PC-3 (cell line): ENCODE data around the gene TOR2A. TPM values are rescaled to one million over a fixed set of nuclear protein-coding genes. Genes with fewer than 3 reads are reported as not detected.

Experiments
- ATAC-seq: fragments of 200-7000 bp; cut with Tn5 transposase; 2 replicates; pipeline ENCODE4 v1.9.1; 2020; ENCODE audit warnings: mild to moderate bottlenecking, moderate library complexity
- BruUV-seq: library from RNA; stranded (reverse); fragments of 400-500 nt; replicated peaks from 2 replicates; lab custom pipeline; 2021; lab: Mats Ljungman, UMichigan
- CTCF ChIA-PET: fragments of 300-600 bp; sonication (Branson Sonifier 250); formaldehyde crosslinking; loops from one replicate; lab custom pipeline; 2022; ENCODE audit warnings: antibody characterized with exemption; lab: Charles Lee
- POLR2A ChIA-PET: fragments of 300-600 bp; sonication (Branson Sonifier 250); formaldehyde crosslinking; loops from one replicate; lab custom pipeline; 2022; ENCODE audit warnings: antibody characterized with exemption; ENCODE audit not compliant: unreplicated experiment; lab: Charles Lee
- DNase-seq: peaks from one replicate; pipeline ENCODE4 v3.0.0-alpha.2; 2015
- H2AFZ ChIP-seq: fragments of 300-600 bp; sonication (generic); 2 replicates; pipeline ENCODE4 v1.6.0; 2016; ENCODE audit warnings: antibody characterized with exemption, low read length
- H3F3A ChIP-seq: fragments of 300-600 bp; sonication (generic); one replicate; pipeline ENCODE4 v1.6.0; 2017; ENCODE audit warnings: antibody characterized with exemption, low read length, control low read depth, mild to moderate bottlenecking; ENCODE audit not compliant: unreplicated experiment
- H3K27ac ChIP-seq: fragments of 300-600 bp; sonication (generic); 2 replicates; pipeline ENCODE4 v1.5.1; 2016; ENCODE audit warnings: mild to moderate bottlenecking, low read length
- H3K27me3 ChIP-seq: fragments of 300-600 bp; sonication (generic); 2 replicates; pipeline ENCODE4 v1.6.1; 2016; ENCODE audit warnings: low read length, mixed read lengths
- H3K36me3 ChIP-seq: fragments of 300-600 bp; sonication (generic); 2 replicates; pipeline ENCODE4 v1.6.1; 2016; ENCODE audit warnings: low read depth, mixed run types, low read length, mixed read lengths
- H3K4me1 ChIP-seq: fragments of 300-600 bp; sonication (generic); 2 replicates; pipeline ENCODE4 v1.5.1; 2016; ENCODE audit warnings: low read length; ENCODE audit not compliant: insufficient read depth
- H3K4me2 ChIP-seq: fragments of 300-600 bp; sonication (generic); 2 replicates; pipeline ENCODE4 v1.6.0; 2016; ENCODE audit warnings: low read length
- H3K4me3 ChIP-seq: fragments of 300-600 bp; sonication (generic); 2 replicates; pipeline ENCODE4 v1.5.1; 2016; ENCODE audit warnings: mild to moderate bottlenecking, low read length, mixed read lengths
- H3K79me2 ChIP-seq: fragments of 300-600 bp; sonication (generic); 2 replicates; pipeline ENCODE4 v1.6.1; 2017; ENCODE audit warnings: low read length, mixed read lengths
- H3K9ac ChIP-seq: fragments of 300-600 bp; sonication (generic); 2 replicates; pipeline ENCODE4 v1.6.0; 2016; ENCODE audit warnings: mild to moderate bottlenecking, low read length
- H3K9me2 ChIP-seq: fragments of 300-600 bp; sonication (generic); replicated peaks from 2 replicates; pipeline ENCODE4 v1.6.1; 2016; ENCODE audit warnings: mixed run types, low read length, mixed read lengths
- H3K9me3 ChIP-seq: fragments of 300-600 bp; sonication (generic); 2 replicates; pipeline ENCODE4 v1.6.1; 2016; ENCODE audit warnings: low read length, mixed read lengths
- H4K20me1 ChIP-seq: fragments of 300-600 bp; sonication (generic); 2 replicates; pipeline ENCODE4 v1.6.1; 2016; ENCODE audit warnings: low read length, mixed read lengths
- EZH2 ChIP-seq: fragments of 300-600 bp; sonication (generic); IDR thresholded peaks from one replicate; pipeline ENCODE4 v1.6.1; 2017; ENCODE audit warnings: antibody characterized with exemption, mild to moderate bottlenecking, low read length; ENCODE audit not compliant: unreplicated experiment
- EZH2phosphoT487 ChIP-seq: fragments of 300-600 bp; sonication (generic); IDR thresholded peaks from 2 replicates; pipeline ENCODE4 v1.6.1; 2018; ENCODE audit warnings: mild to moderate bottlenecking, antibody characterized with exemption, low read length, borderline replicate concordance
- intact Hi-C: fragments of 100-400 bp; cut with micrococcal nuclease; formaldehyde crosslinking; loops from 2 replicates; pipeline ENCODE4 v1.9.0; 2023
- total RNA-seq: library from RNA; depleted of rRNA; stranded (reverse); fragments of >200 nt; gene quantifications from 2 replicates; pipeline ENCODE4 v1.2.3, GENCODE V29; 2014
- TF ChIP-seq, protein P1 (sequence below): fragments of 300-600 bp; sonication (generic); conservative IDR thresholded peaks from 2 replicates; pipeline ENCODE4 v1.5.1; 2017; ENCODE audit warnings: antibody characterized with exemption, low read depth, mild to moderate bottlenecking, low read length

Gene TOR2A
- total RNA-seq, 1 experiment from 2014 or later, result 14.1 TPM

DNA sequence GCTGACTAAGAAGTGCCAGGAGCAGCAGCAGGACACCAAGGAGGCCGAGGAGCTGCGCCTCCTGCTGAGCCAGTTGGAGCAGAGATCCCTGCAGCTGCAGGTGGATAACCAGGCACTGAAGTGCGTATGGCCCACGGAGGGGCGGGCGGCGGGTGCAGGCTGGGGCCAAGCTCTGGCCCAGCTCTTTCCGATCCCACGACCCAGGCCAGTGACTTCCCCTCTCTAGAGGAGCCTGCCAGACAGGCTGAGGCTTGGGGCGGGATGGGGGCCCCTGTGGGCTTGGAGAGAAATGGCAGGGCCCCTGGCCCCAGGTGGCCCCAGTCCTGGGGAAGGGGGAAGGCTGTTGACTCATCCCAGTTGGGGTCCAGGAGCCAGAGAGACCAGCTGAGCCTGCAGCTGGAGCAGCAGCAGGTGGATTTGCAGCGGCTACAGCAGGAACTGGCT lies 23.2 kb downstream of the TOR2A start:
- ChIA-PET POLR2A (no interaction called here), CTCF (no interaction called here)
- no peak overlapping the region for H3K4me3 ChIP-seq
- no TSS peak for BruUV-seq
- H3K27ac ChIP-seq, result no peak overlapping the region
- no peak overlapping the region for H2AFZ ChIP-seq
- peaks cover 16% of the 10 kb centered on the region for H3K79me2 ChIP-seq
- peaks cover 5% of the 10 kb centered on the region; the same call in 1 of the 2 replicates for H3K4me1 ChIP-seq
- ATAC-seq (no peak), DNase-seq (no peak)
- no peaks in the 10 kb centered on the region for H3K27me3 ChIP-seq
- no peak overlapping the region for H3K9ac ChIP-seq
- no peaks in the 10 kb centered on the region for H3K36me3 ChIP-seq
- TF ChIP-seq, protein P1, sequence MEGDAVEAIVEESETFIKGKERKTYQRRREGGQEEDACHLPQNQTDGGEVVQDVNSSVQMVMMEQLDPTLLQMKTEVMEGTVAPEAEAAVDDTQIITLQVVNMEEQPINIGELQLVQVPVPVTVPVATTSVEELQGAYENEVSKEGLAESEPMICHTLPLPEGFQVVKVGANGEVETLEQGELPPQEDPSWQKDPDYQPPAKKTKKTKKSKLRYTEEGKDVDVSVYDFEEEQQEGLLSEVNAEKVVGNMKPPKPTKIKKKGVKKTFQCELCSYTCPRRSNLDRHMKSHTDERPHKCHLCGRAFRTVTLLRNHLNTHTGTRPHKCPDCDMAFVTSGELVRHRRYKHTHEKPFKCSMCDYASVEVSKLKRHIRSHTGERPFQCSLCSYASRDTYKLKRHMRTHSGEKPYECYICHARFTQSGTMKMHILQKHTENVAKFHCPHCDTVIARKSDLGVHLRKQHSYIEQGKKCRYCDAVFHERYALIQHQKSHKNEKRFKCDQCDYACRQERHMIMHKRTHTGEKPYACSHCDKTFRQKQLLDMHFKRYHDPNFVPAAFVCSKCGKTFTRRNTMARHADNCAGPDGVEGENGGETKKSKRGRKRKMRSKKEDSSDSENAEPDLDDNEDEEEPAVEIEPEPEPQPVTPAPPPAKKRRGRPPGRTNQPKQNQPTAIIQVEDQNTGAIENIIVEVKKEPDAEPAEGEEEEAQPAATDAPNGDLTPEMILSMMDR, result no peak
- no peak overlapping the region for H3K4me2 ChIP-seq
- H4K20me1 ChIP-seq, result no peaks in the 10 kb centered on the region
- H3F3A ChIP-seq, result no peaks in the 10 kb centered on the region
- H3K9me2 ChIP-seq, result no peaks in the 10 kb centered on the region
- H3K9me3 ChIP-seq, result no peaks in the 10 kb centered on the region
- intact Hi-C loops, result no loop called here

DNA sequence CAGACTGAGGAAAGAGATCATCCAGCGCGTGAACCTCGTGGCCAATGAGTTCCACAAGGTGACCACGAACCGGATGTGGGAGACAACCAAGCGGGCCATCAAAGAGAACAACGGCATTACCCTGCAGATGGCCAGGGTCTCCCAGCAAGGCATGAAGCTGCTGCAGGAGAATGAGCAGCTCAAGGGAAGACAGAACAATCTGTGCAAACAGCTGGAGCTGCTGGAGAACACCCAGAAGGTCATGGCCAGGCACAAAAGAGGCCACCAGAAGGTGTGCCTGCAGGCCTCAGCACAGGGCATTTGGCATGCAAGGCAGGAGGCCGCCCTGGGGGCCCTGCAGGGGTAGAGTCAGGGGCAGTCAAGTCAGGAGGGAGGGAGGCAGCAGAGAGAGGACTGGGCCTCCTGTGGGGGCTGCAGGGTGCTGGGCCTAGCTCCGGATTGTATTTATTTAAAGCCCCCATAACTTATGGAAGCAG lies 23.8 kb downstream of the TOR2A start:
- CTCF ChIA-PET, result no interaction called here
- POLR2A ChIA-PET, result no interaction called here
- H3F3A ChIP-seq, result no peaks in the 10 kb centered on the region

GRCh38 chr9:127710204-127710783 lies 24.8 kb downstream of the TOR2A start:
- TF ChIP-seq EZH2phosphoT487 (no peak), EZH2 (no peak)
- TF ChIP-seq, protein P1, result no peak
- peaks cover 5% of the 10 kb centered on the region; the same call in 1 of the 2 replicates for H3K4me1 ChIP-seq
- no peak overlapping the region for H3K9ac ChIP-seq
- no peaks in the 10 kb centered on the region for H3K36me3 ChIP-seq
- H3K9me2 ChIP-seq, result no peaks in the 10 kb centered on the region
- H3F3A ChIP-seq, result no peaks in the 10 kb centered on the region
- ATAC-seq (no peak), DNase-seq (no peak)
- H2AFZ ChIP-seq, result no peak overlapping the region
- H3K27ac ChIP-seq, result no peak overlapping the region
- H3K27me3 ChIP-seq, result no peaks in the 10 kb centered on the region
- no peaks in the 10 kb centered on the region for H3K9me3 ChIP-seq
- CTCF ChIA-PET, result no interaction called here
- H3K4me2 ChIP-seq, result no peak overlapping the region
- H4K20me1 ChIP-seq, result no peaks in the 10 kb centered on the region
- H3K79me2 ChIP-seq, result peaks cover 15% of the 10 kb centered on the region
- POLR2A ChIA-PET, result no interaction called here
- BruUV-seq, result no TSS peak
- intact Hi-C loops, result no loop called here
- no peak overlapping the region for H3K4me3 ChIP-seq

More for the DNA sequence above, 23.8 kb downstream of the TOR2A start:
- H2AFZ ChIP-seq, result no peak overlapping the region
- no peaks in the 10 kb centered on the region for H3K9me3 ChIP-seq
- no peak overlapping the region for H3K9ac ChIP-seq
- H4K20me1 ChIP-seq, result no peaks in the 10 kb centered on the region
- intact Hi-C loops, result no loop called here
- no peak overlapping the region for H3K4me2 ChIP-seq
- no peak overlapping the region for H3K4me3 ChIP-seq
- no peaks in the 10 kb centered on the region for H3K27me3 ChIP-seq
- peaks cover 5% of the 10 kb centered on the region; the same call in 1 of the 2 replicates for H3K4me1 ChIP-seq
- BruUV-seq, result no TSS peak
- peaks cover 16% of the 10 kb centered on the region for H3K79me2 ChIP-seq
- H3K36me3 ChIP-seq, result no peaks in the 10 kb centered on the region
- DNase-seq (no peak), ATAC-seq (no peak)
- no peaks in the 10 kb centered on the region for H3K9me2 ChIP-seq
- TF ChIP-seq, protein P1, result no peak
- no peak for TF ChIP-seq EZH2phosphoT487
- no peak for TF ChIP-seq EZH2
- H3K27ac ChIP-seq, result no peak overlapping the region
